ENCODE results near the gene XRCC4. TPM values are rescaled to one million over a fixed set of nuclear protein-coding genes. Genes with fewer than 3 reads are reported as not detected.

Gene XRCC4
- total RNA-seq, 2 experiments from 2014 or later: 12.8 to 12.9 TPM

- Mint-ChIP-seq H3K27me3 (no peaks in the 10 kb centered on the region), H3K4me1 (ENCODE audit: low read depth) (no peaks in the 10 kb centered on the region), H3K9me3 (no peaks in the 10 kb centered on the region), H3K4me3 (no peak overlapping the region), H3K36me3 (ENCODE audit: low read depth) (no peaks in the 10 kb centered on the region), H3K27ac (no peak overlapping the region)
- ATAC-seq (no peak), DNase-seq (no peak)
- TF ChIP-seq CTCF (IDR thresholded peaks at IDR 0.05): no peak
- CTCF ChIA-PET: no interaction called here
- intact Hi-C loops (cut with micrococcal nuclease): no loop called here
- POLR2A ChIA-PET: no interaction called here
Observed at GRCh38 chr5:83142526-83142925, 65.2 kb downstream of the XRCC4 start.

GRCh38 chr5:83145241-83145640 is 67.9 kb downstream of the XRCC4 start:
- Mint-ChIP-seq H3K9me3 (no peaks in the 10 kb centered on the region), H3K4me3 (no peak overlapping the region), H3K27ac (no peak overlapping the region), H3K4me1 (ENCODE audit: low read depth) (no peaks in the 10 kb centered on the region), H3K36me3 (ENCODE audit: low read depth) (no peaks in the 10 kb centered on the region), H3K27me3 (no peaks in the 10 kb centered on the region)
- DNase-seq: no peak
- POLR2A ChIA-PET: no interaction called here
- intact Hi-C loops (cut with micrococcal nuclease): no loop called here
- no peak for TF ChIP-seq CTCF (IDR thresholded peaks at IDR 0.05)
- ATAC-seq: no peak
- CTCF ChIA-PET: no interaction called here

- Mint-ChIP-seq H3K4me1 (ENCODE audit: low read depth) (no peaks in the 10 kb centered on the region), H3K9me3 (no peaks in the 10 kb centered on the region), H3K4me3 (no peak overlapping the region), H3K36me3 (ENCODE audit: low read depth) (no peaks in the 10 kb centered on the region), H3K27me3 (no peaks in the 10 kb centered on the region), H3K27ac (no peak overlapping the region)
- DNase-seq (no peak), ATAC-seq (no peak)
- no peak for TF ChIP-seq CTCF (IDR thresholded peaks at IDR 0.05)
- POLR2A ChIA-PET: no interaction called here
- intact Hi-C loops (cut with micrococcal nuclease): no loop called here
- CTCF ChIA-PET: no interaction called here
Observed at GRCh38 chr5:83145882-83146331, 68.6 kb downstream of the XRCC4 start.

- no peaks in the 10 kb centered on the region for H3K36me3 Mint-ChIP-seq (ENCODE audit: low read depth)
- CTCF ChIA-PET: no interaction called here
- no peak overlapping the region for H3K4me3 Mint-ChIP-seq
- no peaks in the 10 kb centered on the region for H3K9me3 Mint-ChIP-seq
- no peaks in the 10 kb centered on the region for H3K27me3 Mint-ChIP-seq
- TF ChIP-seq CTCF (IDR thresholded peaks at IDR 0.05): no peak
- POLR2A ChIA-PET: no interaction called here
- no peak overlapping the region for H3K27ac Mint-ChIP-seq
- H3K4me1 Mint-ChIP-seq (ENCODE audit: low read depth): no peaks in the 10 kb centered on the region
- no peak for ATAC-seq
- no peak for DNase-seq
- intact Hi-C loops (cut with micrococcal nuclease): no loop called here
Observed at GRCh38 chr5:83146441-83146840, 69.1 kb downstream of the XRCC4 start.

GRCh38 chr5:83147593-83147992 is 70.2 kb downstream of the XRCC4 start:
- Mint-ChIP-seq H3K4me1 (ENCODE audit: low read depth) (no peaks in the 10 kb centered on the region), H3K4me3 (no peak overlapping the region), H3K27ac (no peak overlapping the region), H3K9me3 (no peaks in the 10 kb centered on the region), H3K27me3 (no peaks in the 10 kb centered on the region), H3K36me3 (ENCODE audit: low read depth) (no peaks in the 10 kb centered on the region)
- no peak for TF ChIP-seq CTCF (IDR thresholded peaks at IDR 0.05)
- ChIA-PET CTCF (interaction anchor here (0.8 kb wide), 1 partner anchor 404 kb away, joined by 3 read pairs; no protein-coding TSS in a partner anchor), POLR2A (no interaction called here)
- intact Hi-C loops (cut with micrococcal nuclease): no loop called here
- no peak for DNase-seq
- no peak for ATAC-seq
